Neural progenitor cell (in vitro differentiated cells): ENCODE measurements around the gene NUP62. TPM values are rescaled to one million over a fixed set of nuclear protein-coding genes. Genes with fewer than 3 reads are reported as not detected.

Experiments
- DNase-seq: peaks from one replicate; pipeline ENCODE4 v3.0.0-alpha.2; 2016; ENCODE audit warnings: low spot score
- H2AFZ ChIP-seq: fragments of 200-600 bp; sonication (generic); replicated peaks from 2 replicates; pipeline ENCODE4 v1.6.1; 2016; ENCODE audit warnings: antibody characterized with exemption
- H3F3A ChIP-seq: fragments of 200-600 bp; sonication (generic); 2 replicates; pipeline ENCODE4 v1.6.1; 2016; ENCODE audit warnings: antibody characterized with exemption, low read depth
- H3K27ac ChIP-seq: fragments of 200-600 bp; sonication (generic); 2 replicates; pipeline ENCODE4 v1.5.1; 2016; ENCODE audit warnings: mild to moderate bottlenecking
- H3K27me3 ChIP-seq: fragments of 200-600 bp; sonication (generic); 2 replicates; pipeline ENCODE4 v1.6.1; 2016; ENCODE audit warnings: mild to moderate bottlenecking, moderate library complexity
- H3K36me3 ChIP-seq: fragments of 200-600 bp; sonication (generic); 2 replicates; pipeline ENCODE4 v1.5.1; 2016
- H3K4me1 ChIP-seq: fragments of 200-600 bp; sonication (generic); 2 replicates; pipeline ENCODE4 v1.6.1; 2016; ENCODE audit warnings: mixed run types
- H3K4me2 ChIP-seq: fragments of 200-600 bp; sonication (generic); 2 replicates; pipeline ENCODE4 v1.6.1; 2016
- H3K4me3 ChIP-seq: fragments of 200-600 bp; sonication (generic); 2 replicates; pipeline ENCODE4 v1.5.1; 2016
- H3K79me2 ChIP-seq: fragments of 200-600 bp; sonication (generic); 2 replicates; pipeline ENCODE4 v1.6.1; 2016; ENCODE audit warnings: low read depth
- H3K9ac ChIP-seq: fragments of 200-600 bp; sonication (generic); 2 replicates; pipeline ENCODE4 v1.6.1; 2016
- H3K9me3 ChIP-seq: fragments of 200-600 bp; sonication (generic); 2 replicates; pipeline ENCODE4 v1.5.1; 2016; ENCODE audit warnings: low read depth
- H4K20me1 ChIP-seq: fragments of 200-600 bp; sonication (generic); 2 replicates; pipeline ENCODE4 v1.6.1; 2016; ENCODE audit warnings: low read depth
- H3K27ac Mint-ChIP-seq: 3 replicates; pipeline ENCODE4 v1.8.0; 2021; ENCODE audit warnings: mixed read lengths
- H3K27me3 Mint-ChIP-seq: 2 replicates; pipeline ENCODE4 v1.8.0; 2022; ENCODE audit warnings: low read depth, mild to moderate bottlenecking, inconsistent platforms, moderate library complexity, mixed read lengths; ENCODE audit not compliant: insufficient read depth
- H3K36me3 Mint-ChIP-seq: 3 replicates; pipeline ENCODE4 v1.8.0; 2021; ENCODE audit warnings: mixed read lengths
- H3K4me1 Mint-ChIP-seq: 3 replicates; pipeline ENCODE4 v1.8.0; 2021; ENCODE audit warnings: mixed read lengths
- H3K4me3 Mint-ChIP-seq: 3 replicates; pipeline ENCODE4 v1.8.0; 2021; ENCODE audit warnings: mild to moderate bottlenecking, moderate library complexity, mixed read lengths
- H3K9me3 Mint-ChIP-seq: 3 replicates; pipeline ENCODE4 v1.8.0; 2020; ENCODE audit warnings: mixed read lengths
- CTCF ChIP-seq: fragments of 200-600 bp; sonication (generic); IDR thresholded peaks from 2 replicates; pipeline ENCODE4 v1.5.1; 2017; ENCODE audit warnings: antibody characterized with exemption, mild to moderate bottlenecking
- EZH2 ChIP-seq: fragments of 200-600 bp; sonication (generic); IDR thresholded peaks from 2 replicates; pipeline ENCODE4 v1.6.1; 2017; ENCODE audit warnings: antibody characterized with exemption, mild to moderate bottlenecking, moderate library complexity
- EZH2phosphoT487 ChIP-seq: fragments of 200-600 bp; sonication (generic); IDR thresholded peaks from 2 replicates; pipeline ENCODE4 v1.6.1; 2017; ENCODE audit warnings: antibody characterized with exemption
- total RNA-seq: library from RNA; depleted of rRNA; stranded (reverse); fragments of >200 nt; gene quantifications from 2 replicates; pipeline ENCODE4 v1.2.3, GENCODE V29; 2015; ENCODE audit warnings: low replicate concordance

Gene NUP62
- total RNA-seq, 1 donor from 2014 or later: 48.2 TPM

- peaks cover 6% of the 10 kb centered on the region for H3F3A ChIP-seq
- peaks cover 92% of the 10 kb centered on the region for H4K20me1 ChIP-seq
- Mint-ChIP-seq H3K4me1 (peaks cover 35% of the 10 kb centered on the region), H3K4me3 (no peak overlapping the region), H3K27ac (peak overlapping the region; percentile 37), H3K9me3 (no peaks in the 10 kb centered on the region), H3K36me3 (peaks cover 29% of the 10 kb centered on the region), H3K27me3 (peaks cover 11% of the 10 kb centered on the region)
- no peak for TF ChIP-seq CTCF
- TF ChIP-seq EZH2phosphoT487: no peak
- TF ChIP-seq EZH2: no peak
- H3K36me3 ChIP-seq: no peaks in the 10 kb centered on the region
- no peak for DNase-seq
- H3K4me3 ChIP-seq: no peak overlapping the region
- no peak overlapping the region for H3K4me2 ChIP-seq
- no peak overlapping the region for H3K27ac ChIP-seq
- H2AFZ ChIP-seq: no peak overlapping the region
- peaks cover 100% of the 10 kb centered on the region for H3K79me2 ChIP-seq
- H3K9ac ChIP-seq: peak overlapping the region; percentile 32
- no peaks in the 10 kb centered on the region for H3K27me3 ChIP-seq
- peaks cover 9% of the 10 kb centered on the region for H3K4me1 ChIP-seq
- H3K9me3 ChIP-seq: no peaks in the 10 kb centered on the region
Observed at GRCh38 chr19:49923055-49924003, 6.0 kb downstream of the NUP62 start.

- Mint-ChIP-seq H3K4me3 (peak overlapping the region; percentile 46), H3K27ac (no peak overlapping the region), H3K9me3 (no peaks in the 10 kb centered on the region), H3K36me3 (peaks cover 28% of the 10 kb centered on the region), H3K27me3 (peaks cover 9% of the 10 kb centered on the region), H3K4me1 (peaks cover 26% of the 10 kb centered on the region)
- Histone ChIP-seq H3K4me3 (no peak overlapping the region), H3K4me2 (no peak overlapping the region), H3K27me3 (no peaks in the 10 kb centered on the region), H3K4me1 (no peaks in the 10 kb centered on the region), H3K27ac (no peak overlapping the region), H3F3A (peaks cover 12% of the 10 kb centered on the region), H3K9me3 (no peaks in the 10 kb centered on the region), H2AFZ (no peak overlapping the region), H3K36me3 (no peaks in the 10 kb centered on the region), H3K9ac (peak overlapping the region; percentile 23), H4K20me1 (peaks cover 96% of the 10 kb centered on the region), H3K79me2 (peaks cover 100% of the 10 kb centered on the region)
- TF ChIP-seq EZH2phosphoT487 (no peak), EZH2 (no peak), CTCF (no peak)
- DNase-seq: no peak
Observed at GRCh38 chr19:49921871-49922795, 7.2 kb downstream of the NUP62 start.

- Histone ChIP-seq H3K9ac (no peak overlapping the region), H3K36me3 (no peaks in the 10 kb centered on the region), H3K27me3 (no peaks in the 10 kb centered on the region), H3F3A (peaks cover 15% of the 10 kb centered on the region), H3K4me2 (no peak overlapping the region), H3K4me3 (no peak overlapping the region), H4K20me1 (peaks cover 97% of the 10 kb centered on the region), H3K27ac (no peak overlapping the region), H3K9me3 (no peaks in the 10 kb centered on the region), H3K4me1 (no peaks in the 10 kb centered on the region), H2AFZ (no peak overlapping the region), H3K79me2 (peaks cover 100% of the 10 kb centered on the region)
- no peak for DNase-seq
- TF ChIP-seq EZH2 (no peak), EZH2phosphoT487 (no peak), CTCF (no peak)
- Mint-ChIP-seq H3K27me3 (peaks cover 9% of the 10 kb centered on the region), H3K27ac (no peak overlapping the region), H3K36me3 (peaks cover 32% of the 10 kb centered on the region), H3K4me3 (peak overlapping the region; percentile 41), H3K4me1 (peaks cover 24% of the 10 kb centered on the region), H3K9me3 (no peaks in the 10 kb centered on the region)
Observed at GRCh38 chr19:49920624-49921363, 8.5 kb downstream of the NUP62 start.
